Measurements from ENCODE around the gene CCSER1.

Gene CCSER1

DNA sequence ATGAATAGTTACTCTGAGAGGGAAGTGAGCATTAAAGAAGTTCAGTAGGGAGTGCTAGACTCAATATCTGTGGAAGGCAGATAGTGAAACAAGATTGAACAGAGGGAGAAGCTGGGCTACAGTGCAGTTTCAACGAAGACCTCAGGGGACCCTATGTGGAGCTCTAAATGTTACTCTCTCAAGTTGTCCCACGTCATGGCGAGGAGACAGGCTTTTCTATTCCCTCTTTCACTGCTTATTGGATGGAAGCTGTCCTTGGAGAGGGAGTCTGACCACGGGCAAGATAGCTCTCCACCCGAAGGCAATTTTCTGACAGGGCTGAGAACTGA is 42.3 kb upstream of the CCSER1 start:
- Histone ChIP-seq H3K4me3 (ENCODE audit: low read depth in 1 of 2, low read length in 2 of 2) (no peak overlapping the region), H3K9ac (ENCODE audit: low read depth, low read length) (no peak overlapping the region), H3K36me3 (ENCODE audit: insufficient read depth, low read length) (no peaks in the 10 kb centered on the region), H3K4me2 (ENCODE audit: insufficient read depth, low read length) (no peak overlapping the region), H4K20me1 (ENCODE audit: insufficient read depth, low read length) (no peaks in the 10 kb centered on the region), H2AFZ (ENCODE audit: low read depth, low read length) (no peak overlapping the region), H3K79me2 (ENCODE audit: insufficient read depth, low read length) (no peaks in the 10 kb centered on the region), H3K9me3 (ENCODE audit: insufficient read depth, low read length, severe bottlenecking) (no peaks in the 10 kb centered on the region), H3K4me1 (ENCODE audit: insufficient read depth, low read length) (no peaks in the 10 kb centered on the region), H3K27ac (ENCODE audit: low read length) (no peak overlapping the region), H3K27me3 (ENCODE audit: insufficient read depth, low read length, poor library complexity) (no peaks in the 10 kb centered on the region)
- DNase-seq (no peak), ATAC-seq (ENCODE audit: insufficient read depth, low read depth) (no peak)
- TF ChIP-seq, protein P1, sequence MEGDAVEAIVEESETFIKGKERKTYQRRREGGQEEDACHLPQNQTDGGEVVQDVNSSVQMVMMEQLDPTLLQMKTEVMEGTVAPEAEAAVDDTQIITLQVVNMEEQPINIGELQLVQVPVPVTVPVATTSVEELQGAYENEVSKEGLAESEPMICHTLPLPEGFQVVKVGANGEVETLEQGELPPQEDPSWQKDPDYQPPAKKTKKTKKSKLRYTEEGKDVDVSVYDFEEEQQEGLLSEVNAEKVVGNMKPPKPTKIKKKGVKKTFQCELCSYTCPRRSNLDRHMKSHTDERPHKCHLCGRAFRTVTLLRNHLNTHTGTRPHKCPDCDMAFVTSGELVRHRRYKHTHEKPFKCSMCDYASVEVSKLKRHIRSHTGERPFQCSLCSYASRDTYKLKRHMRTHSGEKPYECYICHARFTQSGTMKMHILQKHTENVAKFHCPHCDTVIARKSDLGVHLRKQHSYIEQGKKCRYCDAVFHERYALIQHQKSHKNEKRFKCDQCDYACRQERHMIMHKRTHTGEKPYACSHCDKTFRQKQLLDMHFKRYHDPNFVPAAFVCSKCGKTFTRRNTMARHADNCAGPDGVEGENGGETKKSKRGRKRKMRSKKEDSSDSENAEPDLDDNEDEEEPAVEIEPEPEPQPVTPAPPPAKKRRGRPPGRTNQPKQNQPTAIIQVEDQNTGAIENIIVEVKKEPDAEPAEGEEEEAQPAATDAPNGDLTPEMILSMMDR (IDR thresholded peaks at IDR 0.05; ENCODE audit: borderline replicate concordance, extremely low read depth, low read length, poor library complexity, severe bottlenecking): no peak
- no peak for TF ChIP-seq EZH2 (IDR thresholded peaks at IDR 0.05; ENCODE audit: borderline replicate concordance, low read depth, low read length, severe bottlenecking)

DNA sequence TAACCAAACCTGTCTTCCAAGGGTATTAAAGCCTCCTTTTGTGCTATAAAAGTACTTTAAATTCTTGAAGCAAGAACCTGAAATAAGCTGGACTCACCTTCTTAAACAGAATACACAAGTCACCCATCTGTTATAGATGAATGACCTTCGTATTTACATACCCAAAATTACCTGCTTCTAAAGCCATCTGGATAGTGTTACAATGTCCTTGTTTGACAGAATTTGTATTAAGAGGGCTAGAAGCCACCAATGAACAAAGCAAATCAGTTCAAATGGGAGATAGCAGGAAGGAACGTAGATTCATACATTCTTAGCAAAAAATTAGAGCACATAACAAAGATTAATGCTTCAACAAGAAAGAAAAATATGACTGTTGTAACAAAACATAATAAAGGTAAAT is 33.7 kb upstream of the CCSER1 start:
- DNase-seq (no peak), ATAC-seq (ENCODE audit: insufficient read depth, low read depth) (no peak)
- no peaks in the 10 kb centered on the region for H3K9me3 ChIP-seq (ENCODE audit: insufficient read depth, low read length, severe bottlenecking)
- no peaks in the 10 kb centered on the region for H3K4me1 ChIP-seq (ENCODE audit: insufficient read depth, low read length)
- no peak overlapping the region for H3K27ac ChIP-seq (ENCODE audit: low read length)
- H3K36me3 ChIP-seq (ENCODE audit: insufficient read depth, low read length): no peaks in the 10 kb centered on the region
- H3K4me3 ChIP-seq (ENCODE audit: low read depth in 1 of 2, low read length in 2 of 2): no peak overlapping the region
- no peaks in the 10 kb centered on the region for H3K27me3 ChIP-seq (ENCODE audit: insufficient read depth, low read length, poor library complexity)
- no peak overlapping the region for H2AFZ ChIP-seq (ENCODE audit: low read depth, low read length)
- H4K20me1 ChIP-seq (ENCODE audit: insufficient read depth, low read length): no peaks in the 10 kb centered on the region
- TF ChIP-seq, protein P1 (IDR thresholded peaks at IDR 0.05; ENCODE audit: borderline replicate concordance, extremely low read depth, low read length, poor library complexity, severe bottlenecking): no peak
- TF ChIP-seq EZH2 (IDR thresholded peaks at IDR 0.05; ENCODE audit: borderline replicate concordance, low read depth, low read length, severe bottlenecking): no peak
- no peak overlapping the region for H3K4me2 ChIP-seq (ENCODE audit: insufficient read depth, low read length)
- no peaks in the 10 kb centered on the region for H3K79me2 ChIP-seq (ENCODE audit: insufficient read depth, low read length)
- H3K9ac ChIP-seq (ENCODE audit: low read depth, low read length): no peak overlapping the region

DNA sequence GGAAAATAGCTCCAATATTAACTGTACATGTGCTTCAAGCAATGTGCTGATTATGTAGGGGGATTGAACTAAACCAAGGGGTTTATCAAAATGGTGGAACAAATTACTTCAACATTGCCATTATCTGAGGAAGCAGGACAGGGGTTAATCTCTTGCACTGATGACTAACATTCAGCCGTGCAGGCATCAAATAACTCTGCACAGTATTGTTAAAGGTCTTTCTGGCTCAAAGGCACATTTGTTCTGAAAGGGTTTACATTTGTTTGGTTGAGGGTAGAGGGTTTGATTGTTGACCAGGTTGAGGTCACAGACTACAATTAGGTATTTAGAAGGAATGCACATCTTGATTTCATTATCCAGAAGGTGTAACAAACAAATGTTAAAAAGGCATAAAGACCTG is 32.2 kb upstream of the CCSER1 start:
- no peak overlapping the region for H3K27ac ChIP-seq (ENCODE audit: low read length)
- no peaks in the 10 kb centered on the region for H4K20me1 ChIP-seq (ENCODE audit: insufficient read depth, low read length)
- no peaks in the 10 kb centered on the region for H3K79me2 ChIP-seq (ENCODE audit: insufficient read depth, low read length)
- no peaks in the 10 kb centered on the region for H3K9me3 ChIP-seq (ENCODE audit: insufficient read depth, low read length, severe bottlenecking)
- TF ChIP-seq EZH2 (IDR thresholded peaks at IDR 0.05; ENCODE audit: borderline replicate concordance, low read depth, low read length, severe bottlenecking): no peak
- TF ChIP-seq, protein P1 (IDR thresholded peaks at IDR 0.05; ENCODE audit: borderline replicate concordance, extremely low read depth, low read length, poor library complexity, severe bottlenecking): no peak
- H3K4me1 ChIP-seq (ENCODE audit: insufficient read depth, low read length): no peaks in the 10 kb centered on the region
- no peak overlapping the region for H3K9ac ChIP-seq (ENCODE audit: low read depth, low read length)
- ATAC-seq (ENCODE audit: insufficient read depth, low read depth) (no peak), DNase-seq (no peak)
- no peak overlapping the region for H3K4me2 ChIP-seq (ENCODE audit: insufficient read depth, low read length)
- no peaks in the 10 kb centered on the region for H3K36me3 ChIP-seq (ENCODE audit: insufficient read depth, low read length)
- no peak overlapping the region for H2AFZ ChIP-seq (ENCODE audit: low read depth, low read length)
- no peak overlapping the region for H3K4me3 ChIP-seq (ENCODE audit: low read depth in 1 of 2, low read length in 2 of 2)
- no peaks in the 10 kb centered on the region for H3K27me3 ChIP-seq (ENCODE audit: insufficient read depth, low read length, poor library complexity)

DNA sequence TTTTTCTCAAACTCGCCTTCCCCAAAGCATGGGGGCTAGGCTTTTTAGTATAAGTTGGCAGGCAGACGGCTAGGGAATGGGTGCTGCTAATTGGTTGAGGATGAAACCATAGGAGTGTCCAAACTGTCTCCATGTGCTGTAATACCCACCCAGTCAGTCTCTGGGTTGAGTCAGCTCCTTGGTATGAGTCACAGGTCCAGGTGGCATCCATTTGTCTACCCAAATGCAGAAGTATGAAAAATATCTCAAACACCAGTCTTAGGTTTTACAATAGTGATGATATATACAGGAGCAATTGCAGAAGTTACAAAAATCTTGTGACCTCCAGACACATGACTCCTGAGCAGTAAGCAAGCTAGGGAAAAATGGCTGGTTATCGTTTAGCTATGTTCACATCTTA is 27.4 kb upstream of the CCSER1 start:
- Histone ChIP-seq H4K20me1 (ENCODE audit: insufficient read depth, low read length) (no peaks in the 10 kb centered on the region), H3K4me2 (ENCODE audit: insufficient read depth, low read length) (no peak overlapping the region), H3K79me2 (ENCODE audit: insufficient read depth, low read length) (no peaks in the 10 kb centered on the region), H3K36me3 (ENCODE audit: insufficient read depth, low read length) (no peaks in the 10 kb centered on the region), H3K4me3 (ENCODE audit: low read depth in 1 of 2, low read length in 2 of 2) (no peak overlapping the region), H3K9ac (ENCODE audit: low read depth, low read length) (no peak overlapping the region), H2AFZ (ENCODE audit: low read depth, low read length) (no peak overlapping the region), H3K9me3 (ENCODE audit: insufficient read depth, low read length, severe bottlenecking) (no peaks in the 10 kb centered on the region), H3K27me3 (ENCODE audit: insufficient read depth, low read length, poor library complexity) (peaks cover 2% of the 10 kb centered on the region), H3K27ac (ENCODE audit: low read length) (no peak overlapping the region), H3K4me1 (ENCODE audit: insufficient read depth, low read length) (no peaks in the 10 kb centered on the region)
- ATAC-seq (ENCODE audit: insufficient read depth, low read depth) (no peak), DNase-seq (no peak)
- TF ChIP-seq, protein P1 (IDR thresholded peaks at IDR 0.05; ENCODE audit: borderline replicate concordance, extremely low read depth, low read length, poor library complexity, severe bottlenecking): no peak
- no peak for TF ChIP-seq EZH2 (IDR thresholded peaks at IDR 0.05; ENCODE audit: borderline replicate concordance, low read depth, low read length, severe bottlenecking)
